HG03066 (cell line): ENCODE data around the gene RABGAP1L.
"Not testable (repeated sequence)": the region's sequence is repeated elsewhere in the genome, so short reads cannot be mapped to it uniquely, and the experiment has no call there.

Experiments used
- ATAC-seq: cut with Tn5 transposase; IDR thresholded peaks from one replicate; pipeline ENCODE4 v1.9.1; 2021; ENCODE audit warnings: low read depth; ENCODE audit not compliant: unreplicated experiment

Gene RABGAP1L

DNA sequence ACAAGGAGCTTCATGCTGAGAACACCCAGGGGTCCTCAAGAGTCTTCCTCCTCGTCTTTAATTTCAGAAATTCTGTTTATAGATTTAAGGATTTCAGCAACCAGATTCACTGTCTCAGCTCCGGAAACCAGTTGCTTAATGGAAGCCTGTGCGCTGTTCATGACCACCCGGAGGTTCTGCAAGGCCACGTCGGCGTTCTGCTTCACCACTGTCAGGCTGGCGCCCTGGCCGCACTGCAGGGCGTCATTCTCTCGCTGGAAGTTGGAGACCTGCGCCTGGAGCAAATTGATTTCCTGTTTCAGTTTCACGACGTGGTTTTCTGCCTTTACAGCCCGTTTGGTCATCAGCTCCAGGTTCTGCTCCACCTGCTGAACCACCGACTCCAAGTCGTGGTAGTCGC, 885.3 kb downstream of the RABGAP1L start:
- not testable (repeated sequence) for ATAC-seq
